ENCODE results near the gene PPM1H.

GRCh38 chr12:62903151-62903550 is 31.8 kb downstream of the PPM1H start:
- TF ChIP-seq, protein P1, sequence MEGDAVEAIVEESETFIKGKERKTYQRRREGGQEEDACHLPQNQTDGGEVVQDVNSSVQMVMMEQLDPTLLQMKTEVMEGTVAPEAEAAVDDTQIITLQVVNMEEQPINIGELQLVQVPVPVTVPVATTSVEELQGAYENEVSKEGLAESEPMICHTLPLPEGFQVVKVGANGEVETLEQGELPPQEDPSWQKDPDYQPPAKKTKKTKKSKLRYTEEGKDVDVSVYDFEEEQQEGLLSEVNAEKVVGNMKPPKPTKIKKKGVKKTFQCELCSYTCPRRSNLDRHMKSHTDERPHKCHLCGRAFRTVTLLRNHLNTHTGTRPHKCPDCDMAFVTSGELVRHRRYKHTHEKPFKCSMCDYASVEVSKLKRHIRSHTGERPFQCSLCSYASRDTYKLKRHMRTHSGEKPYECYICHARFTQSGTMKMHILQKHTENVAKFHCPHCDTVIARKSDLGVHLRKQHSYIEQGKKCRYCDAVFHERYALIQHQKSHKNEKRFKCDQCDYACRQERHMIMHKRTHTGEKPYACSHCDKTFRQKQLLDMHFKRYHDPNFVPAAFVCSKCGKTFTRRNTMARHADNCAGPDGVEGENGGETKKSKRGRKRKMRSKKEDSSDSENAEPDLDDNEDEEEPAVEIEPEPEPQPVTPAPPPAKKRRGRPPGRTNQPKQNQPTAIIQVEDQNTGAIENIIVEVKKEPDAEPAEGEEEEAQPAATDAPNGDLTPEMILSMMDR (IDR thresholded peaks at IDR 0.05 in 2 of 3, conservative IDR thresholded peaks at IDR 0.05 in 1 of 3; ENCODE audit: control insufficient read depth in 2 of 3, extremely low read depth in 1 of 3, insufficient read depth in 1 of 3, low read depth in 3 of 3, low read length in 3 of 3): no peak
- TF ChIP-seq, protein P2, sequence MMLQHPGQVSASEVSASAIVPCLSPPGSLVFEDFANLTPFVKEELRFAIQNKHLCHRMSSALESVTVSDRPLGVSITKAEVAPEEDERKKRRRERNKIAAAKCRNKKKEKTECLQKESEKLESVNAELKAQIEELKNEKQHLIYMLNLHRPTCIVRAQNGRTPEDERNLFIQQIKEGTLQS (IDR thresholded peaks at IDR 0.05; ENCODE audit: borderline replicate concordance, extremely low read depth, low read depth, low read length): no peak
- TF ChIP-seq DPF2 (IDR thresholded peaks at IDR 0.05) (no peak), CBFB (IDR thresholded peaks at IDR 0.05; ENCODE audit: low read depth) (no peak), STAT3 (IDR thresholded peaks at IDR 0.05; ENCODE audit: low read depth, low read length) (no peak), CHD2 (IDR thresholded peaks at IDR 0.05; ENCODE audit: borderline replicate concordance, low read depth, low read length) (no peak), HDAC2 (IDR thresholded peaks at IDR 0.05) (no peak), MXI1 (IDR thresholded peaks at IDR 0.05; ENCODE audit: low read depth, low read length) (no peak), TCF7 (IDR thresholded peaks at IDR 0.05; ENCODE audit: borderline replicate concordance) (no peak)

Data from GM12878 (cell line).